Omental fat pad (tissue), 4 donors: Measurements from ENCODE around the gene PCP2. TPM values are rescaled to one million over a fixed set of nuclear protein-coding genes. Genes with fewer than 3 reads are reported as not detected.

Source experiments
- ATAC-seq: fragments of 150-250 bp; one replicate; pipeline ENCODE4 v1.9.1; 2016; ENCODE audit warnings: mild to moderate bottlenecking, moderate library complexity; ENCODE audit not compliant: low FRiP score
- DNase-seq: peaks from one replicate; pipeline ENCODE4 v3.0.0-alpha.2; 2019; ENCODE audit warnings: low spot score
- total RNA-seq, 4 donors: library from RNA; depleted of rRNA; stranded (reverse); fragments of >200 nt; gene quantifications; one replicate each; pipeline ENCODE4 v1.1.0, GENCODE V29; 2016
- TF ChIP-seq, protein P1 (sequence below), 3 donors: fragments of 450-650 bp; IDR thresholded peaks; one replicate each; pipeline ENCODE4 v1.5.1; 2016 to 2017; ENCODE audit warnings: antibody characterized with exemption in 3 of 3, mild to moderate bottlenecking in 3 of 3, moderate library complexity in 2 of 3

PCP2 gene
- total RNA-seq, 4 donors from 2014 or later: not detected

DNA sequence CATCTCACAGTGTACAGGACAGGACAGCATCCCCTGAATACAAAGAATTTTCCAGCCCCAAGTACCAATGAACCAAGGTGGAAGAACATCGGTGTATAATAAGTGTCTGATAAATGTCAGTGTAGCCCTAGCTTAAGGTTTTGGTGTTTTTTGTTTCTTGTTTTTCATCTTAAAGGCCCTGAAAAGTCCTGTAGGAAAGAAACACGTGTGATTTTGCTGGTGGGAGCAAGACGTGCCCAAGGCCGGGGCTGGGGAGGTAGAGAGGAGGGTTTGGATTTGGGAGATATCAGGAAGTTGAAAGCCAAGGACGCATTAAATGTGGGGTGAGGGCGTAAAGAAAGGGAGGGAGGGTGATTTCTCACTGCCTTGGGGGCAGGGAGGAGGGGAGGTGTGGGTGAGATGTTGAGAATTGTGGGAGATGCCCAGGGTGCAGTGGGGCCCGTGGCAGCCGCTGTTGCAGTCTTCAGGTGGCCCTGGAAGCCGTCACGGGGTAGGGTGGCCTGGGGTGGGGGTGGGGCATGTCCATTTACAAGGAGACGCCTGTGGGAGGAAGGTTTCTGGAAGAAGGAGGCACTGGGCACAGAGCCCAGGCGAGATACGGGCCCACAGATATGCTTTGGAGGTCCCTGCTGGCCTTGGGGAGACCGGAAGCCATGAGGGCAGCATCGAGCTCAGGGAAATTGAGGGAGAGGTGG lies 31.1 kb downstream of the PCP2 start:
- TF ChIP-seq, protein P1, sequence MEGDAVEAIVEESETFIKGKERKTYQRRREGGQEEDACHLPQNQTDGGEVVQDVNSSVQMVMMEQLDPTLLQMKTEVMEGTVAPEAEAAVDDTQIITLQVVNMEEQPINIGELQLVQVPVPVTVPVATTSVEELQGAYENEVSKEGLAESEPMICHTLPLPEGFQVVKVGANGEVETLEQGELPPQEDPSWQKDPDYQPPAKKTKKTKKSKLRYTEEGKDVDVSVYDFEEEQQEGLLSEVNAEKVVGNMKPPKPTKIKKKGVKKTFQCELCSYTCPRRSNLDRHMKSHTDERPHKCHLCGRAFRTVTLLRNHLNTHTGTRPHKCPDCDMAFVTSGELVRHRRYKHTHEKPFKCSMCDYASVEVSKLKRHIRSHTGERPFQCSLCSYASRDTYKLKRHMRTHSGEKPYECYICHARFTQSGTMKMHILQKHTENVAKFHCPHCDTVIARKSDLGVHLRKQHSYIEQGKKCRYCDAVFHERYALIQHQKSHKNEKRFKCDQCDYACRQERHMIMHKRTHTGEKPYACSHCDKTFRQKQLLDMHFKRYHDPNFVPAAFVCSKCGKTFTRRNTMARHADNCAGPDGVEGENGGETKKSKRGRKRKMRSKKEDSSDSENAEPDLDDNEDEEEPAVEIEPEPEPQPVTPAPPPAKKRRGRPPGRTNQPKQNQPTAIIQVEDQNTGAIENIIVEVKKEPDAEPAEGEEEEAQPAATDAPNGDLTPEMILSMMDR (IDR thresholded peaks at IDR 0.05): no peak
- DNase-seq: no peak
- no peak for ATAC-seq

GRCh38 chr19:7600721-7601120 lies 32.8 kb downstream of the PCP2 start:
- TF ChIP-seq, protein P1 (IDR thresholded peaks at IDR 0.05): no peak

GRCh38 chr19:7598180-7598579 lies 35.3 kb downstream of the PCP2 start:
- TF ChIP-seq, protein P1 (IDR thresholded peaks at IDR 0.05): no peak
- ATAC-seq: no peak
- DNase-seq: no peak

More at GRCh38 chr19:7600721-7601120, 32.8 kb downstream of the PCP2 start:
- ATAC-seq (no peak), DNase-seq (no peak)

DNA sequence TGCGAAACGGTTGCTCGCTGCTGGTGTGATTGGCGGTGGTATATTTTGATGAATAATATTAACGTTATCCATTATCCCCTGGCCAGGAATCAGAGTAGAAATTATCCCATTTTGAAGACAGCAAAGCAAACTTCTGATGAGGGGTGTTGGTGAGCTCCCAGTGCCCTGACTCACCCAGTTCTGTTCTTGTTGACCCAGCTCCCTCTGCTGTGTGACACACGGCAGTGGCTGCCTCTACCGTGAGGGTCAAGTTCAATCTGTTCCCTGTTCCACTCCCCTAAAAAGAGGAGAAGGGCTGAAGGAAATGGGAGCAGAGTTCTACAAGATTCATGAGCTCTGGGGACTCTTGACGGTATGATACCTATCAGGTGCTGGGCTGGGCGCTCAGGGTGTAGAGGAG lies 35.8 kb downstream of the PCP2 start:
- no peak for ATAC-seq
- DNase-seq: no peak
- TF ChIP-seq, protein P1 (IDR thresholded peaks at IDR 0.05): no peak

DNA sequence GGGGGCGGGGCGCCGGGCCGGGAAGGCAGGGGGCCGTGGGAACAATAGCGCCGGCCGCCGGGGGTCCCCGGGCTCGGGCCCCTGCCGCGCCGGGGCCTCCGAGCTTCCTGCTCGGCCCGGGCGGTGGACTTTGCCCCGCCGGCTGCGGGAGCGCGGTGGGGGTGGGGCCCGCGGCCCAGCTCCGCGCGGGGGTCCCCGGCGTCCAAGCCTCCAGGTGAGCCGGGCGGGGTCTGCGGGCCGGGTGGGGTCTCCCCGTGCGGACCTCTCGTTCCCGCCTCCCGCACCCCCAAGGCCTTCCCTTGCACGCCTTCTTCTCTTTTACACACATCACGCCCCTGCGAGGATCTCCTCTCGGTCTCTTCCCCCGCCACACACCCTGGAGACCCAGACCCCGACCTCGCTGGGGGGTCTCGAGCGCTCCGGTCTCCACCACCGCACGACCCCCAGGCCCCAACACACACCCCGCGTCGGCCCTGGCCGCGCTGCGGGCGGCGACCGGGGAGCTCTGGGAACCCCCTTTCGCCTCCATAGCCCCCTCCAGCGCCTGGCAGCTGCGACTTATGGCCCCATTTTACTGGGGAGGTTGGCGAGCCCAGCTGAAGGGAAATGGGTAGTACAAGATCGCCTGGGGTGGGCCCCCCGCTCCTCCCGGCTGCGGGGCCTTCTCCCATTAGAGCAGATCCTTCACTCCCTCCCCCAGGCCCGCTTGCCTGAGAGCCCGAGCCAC lies 37.1 kb downstream of the PCP2 start:
- ATAC-seq: no peak

GRCh38 chr19:7595466-7596133 lies 37.9 kb downstream of the PCP2 start, which contains the start of gene CAMSAP3:
Gene CAMSAP3 (plus strand): TSS chr19:7595863. CDS start chr19:7596003, 140 bp downstream.
- no peak for DNase-seq
- peak; percentile 75 for ATAC-seq
- TF ChIP-seq, protein P1 (IDR thresholded peaks at IDR 0.05): no peak

More for the DNA sequence above, 37.1 kb downstream of the PCP2 start:
- DNase-seq: no peak
- TF ChIP-seq, protein P1 (IDR thresholded peaks at IDR 0.05): no peak
